Measurements from ENCODE around the gene TLR2. TPM values are rescaled to one million over a fixed set of nuclear protein-coding genes. Genes with fewer than 3 reads are reported as not detected.
A peak's percentile ranks its signal among the peaks of the same experiment; 100 is the strongest.

The TLR2 gene
- total RNA-seq, 1 donor from 2014 or later, result 4.0 TPM

DNA sequence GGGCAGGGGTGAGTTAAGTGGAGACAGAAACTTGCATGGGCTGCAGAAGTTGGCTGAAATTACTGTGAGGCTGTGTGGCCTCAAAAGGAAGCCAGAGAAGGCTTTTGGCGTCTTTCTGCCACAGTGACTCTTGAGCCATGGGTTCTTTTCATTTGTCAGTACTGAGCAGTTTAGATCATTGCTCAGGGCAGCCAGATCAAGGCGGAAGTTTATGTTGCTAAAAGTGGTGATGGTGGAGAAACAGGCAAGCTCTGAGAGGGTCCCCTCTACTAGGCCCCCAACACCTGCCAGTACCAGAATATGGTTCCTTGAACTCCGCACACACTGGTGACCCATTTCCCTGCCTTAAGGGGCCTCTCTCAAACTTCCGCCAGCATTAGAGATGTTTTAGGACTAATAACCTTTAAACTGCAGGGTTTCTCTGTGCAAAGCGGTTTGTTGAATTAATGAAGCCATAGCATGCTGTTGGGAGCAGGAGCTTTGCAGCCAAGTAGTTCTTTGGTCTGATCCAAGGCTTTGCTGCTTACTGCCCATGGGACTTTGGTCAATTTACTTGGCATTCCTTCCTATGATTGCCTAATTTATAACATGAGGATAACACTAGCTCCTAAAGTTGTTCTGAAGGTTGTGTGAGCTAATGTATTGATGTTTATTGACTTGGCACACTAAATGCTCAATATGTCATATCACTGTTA lies 41.2 kb downstream of the TLR2 start:
- DNase-seq, result no peak
- intact Hi-C loops (cut with micrococcal nuclease), result no loop called here
- no peak for ATAC-seq

DNA sequence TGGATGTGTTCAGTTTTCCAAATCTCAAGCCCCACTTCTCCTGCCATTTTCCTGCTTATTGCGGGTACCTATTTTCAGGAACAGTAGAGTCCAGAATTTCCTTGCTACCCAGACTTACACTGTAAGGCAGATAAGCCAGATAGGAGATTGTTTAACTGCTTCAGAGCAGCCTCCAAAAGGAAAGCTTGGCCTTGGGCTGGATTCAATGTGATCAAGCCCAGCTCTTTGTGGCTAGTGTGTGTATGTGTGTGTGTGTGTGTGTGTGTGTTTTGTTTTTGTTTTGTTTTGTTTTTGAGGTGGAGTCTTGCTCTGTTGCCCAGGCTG lies 41.7 kb downstream of the TLR2 start:
- no peak for DNase-seq
- no peak for ATAC-seq
- intact Hi-C loops (cut with micrococcal nuclease), result no loop called here

DNA sequence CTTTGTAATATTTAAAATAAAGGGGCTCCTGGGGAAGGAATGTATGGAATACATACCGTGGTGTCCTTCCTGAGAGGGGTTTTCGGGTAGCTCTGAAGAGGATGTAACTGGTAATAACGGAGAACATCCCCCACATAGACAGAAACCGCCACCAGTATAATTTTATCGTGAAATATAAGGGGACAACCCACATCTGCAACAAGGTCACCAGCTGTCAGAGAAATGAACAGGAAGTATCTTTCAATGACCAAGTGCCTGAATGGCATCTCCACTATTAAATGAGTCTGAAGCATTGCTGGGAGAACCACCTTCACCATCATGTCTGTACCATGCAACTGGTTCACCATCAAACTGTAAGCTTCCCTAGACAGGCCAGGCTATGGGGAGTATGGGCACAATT lies 44.1 kb downstream of the TLR2 start:
- intact Hi-C loops (cut with micrococcal nuclease), result no loop called here
- no peak for ATAC-seq

DNA sequence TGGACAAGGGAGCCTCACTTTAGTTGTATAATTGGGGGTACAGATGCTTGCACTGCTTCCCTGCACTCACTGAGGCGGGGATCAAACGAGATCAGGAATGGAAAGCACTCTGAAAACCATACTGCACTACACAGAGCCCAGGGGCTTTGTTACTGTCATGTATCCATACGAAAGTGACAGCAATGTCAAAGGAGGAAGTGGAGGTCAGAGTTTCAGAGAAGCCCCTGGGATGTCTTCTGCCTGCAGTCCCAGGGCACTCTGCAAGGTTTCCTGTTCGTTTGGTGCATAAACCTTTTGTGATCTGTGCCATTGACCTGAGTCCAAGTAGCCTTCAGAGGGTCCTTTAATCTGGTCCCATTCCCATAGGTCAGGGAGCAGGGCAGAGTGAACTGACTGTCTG lies 44.6 kb downstream of the TLR2 start:
- DNase-seq (no peak), ATAC-seq (no peak)
- intact Hi-C loops (cut with micrococcal nuclease), result no loop called here

More for the DNA sequence above, 44.1 kb downstream of the TLR2 start:
- DNase-seq, result no peak

DNA sequence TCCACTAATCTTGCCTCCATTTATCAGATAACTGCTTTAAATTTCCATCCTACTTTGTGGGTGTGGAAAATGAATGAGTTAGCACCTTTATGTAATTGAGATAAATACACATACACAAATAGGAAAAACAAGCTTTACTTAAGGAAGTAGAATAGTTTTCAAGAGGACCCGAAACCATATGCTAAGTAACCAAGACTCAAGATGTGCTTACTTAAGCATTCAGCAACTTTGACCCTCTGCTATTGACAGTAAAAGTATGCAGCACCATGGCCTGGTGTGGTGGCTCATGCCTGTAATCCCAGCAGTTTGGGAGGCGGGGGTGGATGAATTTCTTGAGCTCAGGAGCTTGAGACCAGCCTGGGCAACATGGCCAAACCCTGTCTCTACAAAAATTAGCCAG lies 45.8 kb downstream of the TLR2 start:
- intact Hi-C loops (cut with micrococcal nuclease), result no loop called here
- ATAC-seq (peak; percentile 20), DNase-seq (no peak)

DNA sequence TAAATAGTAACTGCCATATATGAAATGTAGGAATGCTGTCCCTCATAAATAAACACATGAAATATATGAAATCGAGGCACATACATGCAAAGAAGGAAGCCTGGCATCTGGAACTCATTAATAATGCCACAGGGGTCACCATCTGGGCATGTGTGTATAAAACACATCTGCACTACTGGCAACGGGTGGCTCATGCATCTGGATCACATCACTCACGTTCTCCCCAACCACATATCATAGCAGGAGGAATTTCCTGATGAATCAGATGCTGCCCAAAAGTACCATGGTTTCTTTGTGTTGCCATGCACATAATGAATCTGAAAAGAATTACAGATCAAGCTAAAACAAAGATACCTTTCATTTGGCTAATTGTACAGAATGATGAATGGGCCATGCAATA lies 47.2 kb downstream of the TLR2 start:
- DNase-seq (no peak), ATAC-seq (no peak)
- intact Hi-C loops (cut with micrococcal nuclease), result no loop called here

DNA sequence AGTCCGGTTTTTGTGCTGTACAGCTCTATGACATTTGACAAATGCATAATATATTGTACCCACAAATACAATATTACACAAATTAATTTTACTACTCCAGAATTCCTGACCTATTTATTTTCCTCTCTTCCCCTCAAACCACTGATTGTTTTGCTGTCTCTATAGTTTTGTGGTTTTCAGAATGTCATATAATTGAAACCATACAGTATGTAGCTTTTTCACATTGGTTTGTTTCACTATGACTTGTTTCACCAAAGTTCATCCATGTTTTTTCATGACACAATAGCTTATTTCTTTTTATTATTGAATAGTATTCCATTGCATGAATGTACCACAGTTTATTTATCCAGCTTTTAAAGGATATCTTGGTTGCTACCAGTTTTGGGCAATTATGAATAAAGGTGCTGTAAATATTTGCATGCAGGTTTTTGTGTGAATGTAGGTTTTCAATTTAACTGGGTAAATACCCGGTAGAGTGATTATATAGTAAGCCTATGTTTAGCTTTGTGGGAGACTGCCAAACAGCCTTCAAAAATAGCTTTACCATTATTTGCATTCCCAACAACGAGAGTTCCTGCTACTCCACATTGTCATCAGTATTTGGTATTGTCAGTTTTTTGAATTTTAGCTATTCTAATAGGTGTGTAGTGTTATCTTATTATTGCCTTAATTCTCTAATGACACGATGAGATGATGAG lies 49.8 kb downstream of the TLR2 start:
- DNase-seq (no peak), ATAC-seq (no peak)
- intact Hi-C loops (cut with micrococcal nuclease), result no loop called here

DNA sequence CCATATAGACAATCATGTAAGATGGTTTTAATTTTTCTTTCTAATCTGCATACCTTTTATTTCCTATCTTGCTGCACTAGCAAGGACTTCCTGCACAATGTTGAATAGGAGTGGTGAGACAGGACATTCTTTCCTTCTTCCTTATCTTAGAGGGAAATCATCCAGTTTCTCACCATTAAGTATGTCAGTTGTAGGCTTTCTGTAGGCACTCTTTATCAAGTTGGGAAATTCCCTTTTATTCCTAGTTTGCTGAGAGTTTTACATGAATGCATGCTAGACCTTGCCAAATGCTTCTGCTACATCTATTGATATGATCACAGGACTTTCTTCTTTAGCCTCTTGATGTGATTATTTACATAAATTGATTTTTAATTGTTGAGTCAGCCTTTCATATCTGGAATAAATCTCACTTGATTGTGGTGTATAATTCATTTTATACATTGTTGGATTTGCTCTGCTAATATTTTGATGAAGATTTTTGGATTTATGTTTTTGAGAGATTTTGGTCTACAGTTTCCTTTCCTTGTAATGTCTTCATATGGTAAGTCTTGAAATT lies 51.9 kb downstream of the TLR2 start:
- DNase-seq (no peak), ATAC-seq (no peak)
- intact Hi-C loops (cut with micrococcal nuclease), result no loop called here

DNA sequence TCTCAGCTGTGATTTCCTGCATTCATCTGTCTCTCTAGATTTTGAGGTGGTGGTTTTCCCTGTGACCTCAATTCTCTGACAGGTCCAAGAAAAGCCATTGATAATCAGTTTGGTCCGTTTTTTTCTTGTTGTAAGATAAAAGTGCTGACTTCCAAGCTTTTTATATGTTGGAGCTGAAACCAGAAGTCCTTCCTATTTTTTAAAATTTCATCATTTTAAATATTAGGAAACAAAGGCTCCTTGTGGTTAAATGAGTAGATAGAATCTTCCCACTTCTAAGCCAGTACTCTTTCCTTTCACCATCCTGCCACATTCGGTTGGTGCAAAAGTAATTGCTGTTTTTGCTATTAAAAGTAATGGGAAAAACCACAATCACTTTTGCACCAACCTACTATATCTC lies 57.5 kb downstream of the TLR2 start:
- intact Hi-C loops (cut with micrococcal nuclease), result no loop called here
- ATAC-seq (no peak), DNase-seq (no peak)

DNA sequence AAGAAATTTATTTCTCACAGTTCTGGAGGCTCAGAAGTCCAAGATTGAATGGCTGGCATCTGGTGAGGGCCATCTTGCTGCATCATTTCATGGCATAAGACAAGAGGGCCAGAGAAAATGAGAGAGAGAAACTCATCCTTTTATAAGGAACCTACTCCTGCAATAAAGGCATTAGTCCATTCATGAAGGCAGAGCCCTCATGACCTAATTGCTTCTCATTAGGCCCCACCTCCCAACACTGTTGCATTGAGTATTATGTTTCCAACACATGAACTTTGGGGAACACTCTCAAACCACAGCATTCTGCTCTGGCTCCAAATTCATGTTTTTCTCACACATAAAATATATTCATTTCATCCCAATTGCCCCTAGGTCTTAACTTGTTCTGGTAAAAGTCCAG lies 61.6 kb downstream of the TLR2 start:
- ATAC-seq, result no peak
- DNase-seq, result no peak
- intact Hi-C loops (cut with micrococcal nuclease), result no loop called here

DNA sequence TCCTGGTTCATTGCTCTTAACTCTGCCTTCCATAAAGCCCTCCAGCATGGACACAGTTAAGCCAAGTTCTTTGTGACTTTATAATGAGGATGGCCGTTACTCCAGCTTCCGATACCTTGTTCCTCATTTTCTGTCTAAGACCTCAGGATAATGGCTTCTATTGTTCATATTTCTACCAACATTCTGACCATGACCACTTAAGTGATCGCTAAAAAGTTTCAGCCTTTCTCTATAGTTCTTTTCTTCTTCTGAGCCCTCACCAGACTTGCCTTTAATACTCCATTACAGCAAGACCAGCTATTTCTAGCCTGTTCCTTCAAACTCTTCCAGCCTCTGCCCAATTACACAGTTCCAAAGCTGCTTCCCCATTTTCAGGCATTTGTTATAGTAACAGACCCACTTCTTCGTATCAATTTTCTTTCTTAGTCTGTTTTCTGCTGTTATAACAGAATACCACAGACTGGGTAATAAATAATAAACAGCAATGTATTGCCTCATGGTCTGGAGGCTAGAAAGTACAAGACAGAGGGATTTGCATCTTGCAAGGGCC lies 63.4 kb downstream of the TLR2 start:
- no peak for DNase-seq
- ATAC-seq, result no peak
- intact Hi-C loops (cut with micrococcal nuclease), result no loop called here

DNA sequence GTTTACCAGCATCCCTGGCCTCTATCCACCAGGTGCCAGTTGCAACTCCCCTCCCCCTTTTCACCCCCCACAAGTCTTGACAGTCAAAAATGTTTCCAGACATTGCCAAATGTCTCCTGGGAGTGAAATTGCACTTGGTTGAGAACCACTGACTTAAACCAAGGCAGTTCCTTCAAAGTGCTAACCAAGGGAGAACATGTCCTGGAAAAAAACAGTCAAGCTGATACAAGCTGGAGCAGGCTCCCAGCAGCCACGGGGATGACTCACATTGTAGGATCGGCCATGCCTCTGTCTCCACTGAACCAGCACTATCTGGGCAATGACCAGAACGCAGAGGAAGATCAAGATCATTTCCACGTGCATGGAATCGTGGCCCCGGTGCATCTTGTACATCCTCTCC lies 64.3 kb downstream of the TLR2 start:
- intact Hi-C loops (cut with micrococcal nuclease), result no loop called here
- no peak for ATAC-seq
- DNase-seq, result no peak

DNA sequence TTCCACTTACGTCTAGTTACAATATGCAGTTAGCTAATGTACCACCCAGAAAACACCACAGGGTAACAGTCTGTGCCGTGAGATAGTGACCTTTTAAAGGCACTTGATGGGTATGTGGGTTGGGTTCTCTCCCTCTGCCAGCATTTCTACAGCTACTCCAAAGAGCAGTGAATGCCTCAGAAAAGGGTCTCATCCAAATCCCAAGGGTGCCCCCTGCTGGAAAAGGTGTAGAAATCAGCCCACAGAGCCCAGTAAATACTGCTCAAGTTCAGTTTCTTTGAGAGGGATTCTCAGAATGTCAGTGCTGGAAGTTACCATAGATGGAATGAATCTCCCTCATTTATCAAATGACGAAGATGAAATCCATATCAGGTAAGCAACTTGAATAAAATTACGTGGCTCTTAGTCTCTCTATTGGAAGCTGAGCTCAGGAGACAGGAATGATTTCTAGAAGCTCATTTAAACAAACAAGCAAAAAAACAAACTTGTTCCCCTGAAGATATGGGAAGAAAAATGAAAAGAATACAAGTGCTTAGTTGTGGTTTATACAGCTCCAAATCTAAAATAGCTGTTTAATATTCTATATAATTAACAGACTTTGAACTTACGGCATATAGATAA lies 66.2 kb downstream of the TLR2 start:
- DNase-seq (no peak), ATAC-seq (peak; percentile 75)
- intact Hi-C loops (cut with micrococcal nuclease), result loop anchor here (10.0 kb wide), 1 partner anchor 116 kb away; no protein-coding TSS in a partner anchor

DNA sequence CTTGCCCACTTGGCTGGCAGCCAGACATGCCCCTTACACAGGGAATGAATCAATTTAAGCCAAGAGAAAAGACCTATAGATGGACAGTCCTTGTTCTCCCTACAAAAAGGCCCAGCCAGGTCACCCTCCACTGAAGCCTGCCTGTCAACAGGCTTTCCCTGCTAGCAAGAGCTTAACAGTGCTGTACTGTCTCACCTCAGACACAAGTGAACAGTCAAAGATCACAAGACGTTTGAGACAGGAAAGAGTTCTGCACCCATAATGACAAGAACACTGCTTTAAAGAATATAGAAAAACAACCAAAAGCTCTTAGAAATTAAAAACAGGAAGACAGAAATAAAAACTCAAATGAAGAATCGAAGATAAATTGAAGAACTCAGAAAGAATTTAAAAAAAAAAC lies 71.1 kb downstream of the TLR2 start:
- intact Hi-C loops (cut with micrococcal nuclease), result loop anchor here (10.0 kb wide), 1 partner anchor 120 kb away; no protein-coding TSS in a partner anchor
- no peak for ATAC-seq
- no peak for DNase-seq

Other genes with a start within 250 kb of the TLR2 start
- 16.8 TPM for gene TMEM131L, start 217.9 kb upstream of the TLR2 start, total RNA-seq
- 0.20 TPM for gene RNF175, start 75.7 kb downstream of the TLR2 start, total RNA-seq
- 1.4 TPM for gene SFRP2, start 104.8 kb downstream of the TLR2 start, total RNA-seq

Data from left ventricle myocardium superior (tissue), 1 donor.